Ovary (tissue), 9 donors: ENCODE data around the gene ZNF329. TPM values are rescaled to one million over a fixed set of nuclear protein-coding genes. Genes with fewer than 3 reads are reported as not detected.

Experiments
- DNase-seq, 5 donors: peaks; one replicate each; pipeline ENCODE4 v3.0.0-alpha.2; 2019 to 2020
- H3K27ac ChIP-seq, 2 donors: fragments of 200-600 bp; one replicate each; pipeline versions ENCODE4 v1.5.1 to v1.8.0; 2019 to 2022
- H3K27me3 ChIP-seq: fragments of 200-600 bp; one replicate; pipeline ENCODE4 v1.8.0; 2022
- H3K36me3 ChIP-seq: fragments of 200-600 bp; sonication (generic); one replicate; pipeline ENCODE4 v1.5.1; 2019
- H3K4me1 ChIP-seq: one replicate; pipeline ENCODE4 v1.8.1; 2013; ENCODE audit warnings: mild to moderate bottlenecking, moderate library complexity; ENCODE audit not compliant: insufficient read depth
- H3K4me3 ChIP-seq: fragments of 200-600 bp; sonication (generic); one replicate; pipeline ENCODE4 v1.5.1; 2017
- H3K9me3 ChIP-seq, 2 donors: fragments of 200-600 bp in 1 of 2; sonication (generic) in 1 of 2; one replicate each; pipeline versions ENCODE4 v1.5.1 to v1.8.1; 2013 to 2019; ENCODE audit warnings: mild to moderate bottlenecking in 1 of 2, moderate library complexity in 1 of 2
- CTCF ChIP-seq, 3 donors: fragments of 450-650 bp in 2 of 3; fragments of 200-600 bp in 1 of 3; IDR thresholded peaks; one replicate each; pipeline versions ENCODE4 v1.5.1 to v1.8.0; 2016 to 2022; ENCODE audit warnings: antibody characterized with exemption in 3 of 3, mild to moderate bottlenecking in 1 of 3
- EP300 ChIP-seq: sonication (generic); formaldehyde crosslinking; IDR thresholded peaks from one replicate; pipeline ENCODE4 v1.6.1; 2017; ENCODE audit warnings: antibody characterized with exemption
- POLR2A ChIP-seq: fragments of 450-650 bp; IDR thresholded peaks from one replicate; pipeline ENCODE4 v1.6.1; 2017; ENCODE audit warnings: antibody characterized with exemption, mild to moderate bottlenecking, moderate library complexity
- WGBS, 3 donors: extraction: QIAGEN DNeasy Blood & Tissue Kit in 1 of 3; methylation state at CpG; one replicate each; pipeline versions ENCODE4 v1.1.5 to v1.1.7; 2013 to 2017; 5-methylcytosine and 5-hydroxymethylcytosine counted together
- intact Hi-C, 4 donors: fragments of 100-400 bp; cut with DNase I; formaldehyde crosslinking; loops; one replicate each; pipeline versions ENCODE4 v1.11.0 to v1.15.1; 2022 to 2023
- polyA plus RNA-seq, 2 donors: library from polyadenylated mRNA; stranded (reverse); fragments of 200-250 nt in 1 of 2; fragments of 350-450 nt in 1 of 2; fragmentation: Illumina TruSeq in 1 of 2; extraction: RNeasy Lipid Tissue Mini Kit (QIAGEN cat#74804) in 1 of 2; gene quantifications; one replicate each; pipeline ENCODE4 v1.2.3, GENCODE V29; 2013 to 2014
- total RNA-seq, 7 donors: library from RNA; depleted of rRNA in 2 of 7; stranded (reverse); fragments of >200 nt in 2 of 7; fragmentation: NEBNext Ultra II Directional in 3 of 7; extraction: Animal tissue kit (Norgen Biotek cat#: 25700) in 3 of 7; gene quantifications; one replicate each; pipeline versions ENCODE4 v1.1.0 to v1.2.4, GENCODE V29; 2016 to 2023
- donor health status: DM: no; HTN: no; CAD: no; lungs with moderate emphysema.
- donor health status: DM: no; HTN: no; CAD: no.
- donor health status: Bipolar disorder and iron deficiency.
- donor health status: DM: yes; HTN: yes; CAD: no.
- donor health status: DM: no; HTN: no; CAD: no.
- donor health status: DM: yes; HTN: yes; CAD: no.

The ZNF329 gene
- total and polyA plus RNA-seq, 9 donors = 5.6 to 16.9 (median 13.5) TPM

- Histone ChIP-seq H3K36me3 (peaks cover 5% of the 10 kb centered on the region), H3K27me3 (no peaks in the 10 kb centered on the region), H3K4me3 (peak within 1 kb of the TSS; percentile 72), H3K9me3 (peaks cover 13 to 70% of the 10 kb centered on the region in 2 donors), H3K27ac (peak within 1 kb of the TSS; percentile 97 to 98), H3K4me1 (peaks cover 4% of the 10 kb centered on the region)
- peak; percentile 95 to 96 (median 96) for DNase-seq
- intact Hi-C loops = loop anchor here in 1 of 4 donors (10.0 kb wide), 1 partner anchor 92 kb away; the partner anchor contains the start of gene ZNF8
- WGBS, 3 donors = 1% methylated on average over 71 to 80 of the region's 80 CpGs
- peak in 1 of 3 donors; percentile 24 for TF ChIP-seq CTCF (IDR thresholded peaks at IDR 0.05)
- peak; percentile 93 for TF ChIP-seq POLR2A
- no peak for TF ChIP-seq EP300
These were observed 32.6 kb upstream of the ZNF329 start, which contains the start of gene ZNF274 for GRCh38 chr19:58182989-58183816. ZNF274 (plus strand) TSS chr19:58183061; CDS start chr19:58183966, 905 bp downstream.

GRCh38 chr19:58182577-58182988 is 32.0 kb upstream of the ZNF329 start:
- Histone ChIP-seq H3K4me1 (peaks cover 4% of the 10 kb centered on the region), H3K36me3 (peaks cover 5% of the 10 kb centered on the region), H3K27me3 (no peaks in the 10 kb centered on the region), H3K4me3 (peak overlapping the region; percentile 72), H3K27ac (peak overlapping the region; percentile 97 to 98), H3K9me3 (peaks cover 12 to 70% of the 10 kb centered on the region in 2 donors)
- intact Hi-C loops = loop anchor here in 1 of 4 donors (10.0 kb wide), 1 partner anchor 92 kb away; the partner anchor contains the start of gene ZNF8
- TF ChIP-seq CTCF (IDR thresholded peaks at IDR 0.05) = no peak
- peak in 1 of 5 donors; percentile 92 for DNase-seq
- WGBS, 3 donors = 3 to 6% (median 4%) methylated on average over 17 of the region's 17 CpGs

- intact Hi-C loops = loop anchor here in 1 of 4 donors (10.0 kb wide), 1 partner anchor 93 kb away; the partner anchor contains the start of gene ZNF8
These were observed 31.4 kb upstream of the ZNF329 start for GRCh38 chr19:58181902-58182576.

More at GRCh38 chr19:58181902-58182576, 31.4 kb upstream of the ZNF329 start:
- Histone ChIP-seq H3K27ac (peak overlapping the region; percentile 97 to 98), H3K9me3 (peaks cover 8 to 66% of the 10 kb centered on the region in 2 donors), H3K27me3 (no peaks in the 10 kb centered on the region), H3K36me3 (peaks cover 5% of the 10 kb centered on the region), H3K4me3 (peak overlapping the region; percentile 72), H3K4me1 (peaks cover 4% of the 10 kb centered on the region)
- WGBS, 3 donors = 43 to 45% (median 45%) methylated on average over 4 of the region's 4 CpGs
- no peak for TF ChIP-seq POLR2A
- no peak for TF ChIP-seq EP300
- no peak for TF ChIP-seq CTCF (IDR thresholded peaks at IDR 0.05)
- DNase-seq = peak in 4 of 5 donors; percentile 25 to 37 (median 32)
